Measurements from ENCODE around the gene THRB. TPM values are rescaled to one million over a fixed set of nuclear protein-coding genes. Genes with fewer than 3 reads are reported as not detected.

The THRB gene
- total RNA-seq, 1 donor from 2014 or later, result 32.8 TPM

GRCh38 chr3:24141548-24141947 is 353.1 kb downstream of the THRB start:
- intact Hi-C loops (cut with micrococcal nuclease), result no loop called here
- TF ChIP-seq, protein P1, sequence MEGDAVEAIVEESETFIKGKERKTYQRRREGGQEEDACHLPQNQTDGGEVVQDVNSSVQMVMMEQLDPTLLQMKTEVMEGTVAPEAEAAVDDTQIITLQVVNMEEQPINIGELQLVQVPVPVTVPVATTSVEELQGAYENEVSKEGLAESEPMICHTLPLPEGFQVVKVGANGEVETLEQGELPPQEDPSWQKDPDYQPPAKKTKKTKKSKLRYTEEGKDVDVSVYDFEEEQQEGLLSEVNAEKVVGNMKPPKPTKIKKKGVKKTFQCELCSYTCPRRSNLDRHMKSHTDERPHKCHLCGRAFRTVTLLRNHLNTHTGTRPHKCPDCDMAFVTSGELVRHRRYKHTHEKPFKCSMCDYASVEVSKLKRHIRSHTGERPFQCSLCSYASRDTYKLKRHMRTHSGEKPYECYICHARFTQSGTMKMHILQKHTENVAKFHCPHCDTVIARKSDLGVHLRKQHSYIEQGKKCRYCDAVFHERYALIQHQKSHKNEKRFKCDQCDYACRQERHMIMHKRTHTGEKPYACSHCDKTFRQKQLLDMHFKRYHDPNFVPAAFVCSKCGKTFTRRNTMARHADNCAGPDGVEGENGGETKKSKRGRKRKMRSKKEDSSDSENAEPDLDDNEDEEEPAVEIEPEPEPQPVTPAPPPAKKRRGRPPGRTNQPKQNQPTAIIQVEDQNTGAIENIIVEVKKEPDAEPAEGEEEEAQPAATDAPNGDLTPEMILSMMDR (IDR thresholded peaks at IDR 0.05; ENCODE audit: borderline replicate concordance), result no peak
- no peaks in the 10 kb centered on the region for H3K27me3 ChIP-seq (ENCODE audit: low read depth)
- peaks cover 5% of the 10 kb centered on the region for H3K36me3 ChIP-seq
- no peaks in the 10 kb centered on the region for H3K9me3 ChIP-seq (replicated peaks)
- DNase-seq, result no peak
- H3K4me1 ChIP-seq, result peaks cover 40% of the 10 kb centered on the region
- no peak overlapping the region for H3K27ac ChIP-seq (replicated peaks)
- H3K4me3 ChIP-seq, result no peak overlapping the region

DNA sequence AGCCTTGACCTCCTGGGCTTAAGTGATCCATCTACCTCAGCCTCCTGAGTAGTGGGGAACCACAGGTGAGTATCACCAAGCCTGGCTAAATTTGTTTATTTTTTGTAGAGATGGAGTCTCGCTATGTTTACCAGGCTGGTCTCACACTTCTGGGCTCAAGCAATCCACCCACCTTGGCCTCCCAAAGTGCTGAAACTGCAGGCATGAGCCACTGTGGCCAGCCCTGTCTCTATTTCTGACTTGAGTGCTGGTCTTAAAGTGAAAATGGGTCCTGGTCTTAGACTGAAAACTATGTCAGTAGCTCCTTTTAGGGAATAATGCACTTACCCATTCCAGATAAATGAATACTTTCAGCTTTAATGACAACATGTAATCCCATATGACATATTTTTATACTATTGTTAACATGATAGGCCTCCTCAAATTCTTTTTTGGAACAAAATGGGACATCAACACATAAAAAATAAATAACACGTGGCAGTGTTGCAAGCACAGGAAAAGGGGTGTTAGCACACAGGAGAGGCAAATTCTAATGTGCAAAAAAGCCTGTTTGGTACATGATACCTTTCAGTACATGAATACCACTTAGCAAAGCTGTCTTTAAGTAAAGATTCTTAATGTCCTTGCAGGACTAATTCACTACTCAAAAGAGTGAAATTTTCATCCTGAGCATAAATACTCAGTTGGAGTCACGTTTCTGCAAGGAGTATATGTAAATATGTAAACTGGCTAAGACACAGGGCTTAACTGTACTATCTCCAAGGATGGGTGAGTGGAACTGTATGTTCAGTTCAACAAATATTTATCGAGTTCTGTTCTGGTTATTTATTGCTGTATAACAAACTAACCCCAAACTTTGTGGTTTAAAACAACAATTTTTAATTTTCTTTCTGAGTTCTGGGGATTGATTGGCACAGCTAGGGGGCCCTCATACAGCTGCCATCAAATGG is 354.9 kb downstream of the THRB start:
- intact Hi-C loops (cut with micrococcal nuclease), result no loop called here
- Histone ChIP-seq H3K36me3 (peaks cover 5% of the 10 kb centered on the region), H3K27ac (replicated peaks) (peak overlapping the region; percentile 52), H3K4me3 (no peak overlapping the region), H3K9me3 (replicated peaks) (no peaks in the 10 kb centered on the region), H3K4me1 (peaks cover 31% of the 10 kb centered on the region), H3K27me3 (ENCODE audit: low read depth) (no peaks in the 10 kb centered on the region)
- TF ChIP-seq, protein P1 (IDR thresholded peaks at IDR 0.05; ENCODE audit: borderline replicate concordance), result no peak
- no peak for DNase-seq

DNA sequence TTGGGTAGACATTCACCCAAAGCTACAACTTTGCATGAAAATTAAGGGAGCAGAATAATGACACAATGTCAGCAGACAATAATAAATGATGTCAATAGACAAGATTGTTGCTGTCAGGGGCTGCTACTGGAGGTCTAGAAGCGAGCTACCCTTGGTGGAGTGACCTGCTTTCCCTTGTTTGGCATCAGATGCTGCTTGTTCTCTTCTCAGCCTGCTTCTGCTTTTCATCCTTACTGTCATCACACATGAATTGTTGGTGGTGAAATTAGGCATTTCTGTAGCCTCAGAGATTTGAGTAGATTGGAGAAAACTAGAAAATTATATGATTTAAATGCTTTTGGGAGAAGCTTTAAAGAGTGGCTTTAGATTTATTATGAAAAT is 355.8 kb downstream of the THRB start:
- Histone ChIP-seq H3K4me3 (no peak overlapping the region), H3K36me3 (peaks cover 5% of the 10 kb centered on the region), H3K9me3 (replicated peaks) (no peaks in the 10 kb centered on the region), H3K27me3 (ENCODE audit: low read depth) (no peaks in the 10 kb centered on the region), H3K4me1 (peaks cover 31% of the 10 kb centered on the region), H3K27ac (replicated peaks) (peak overlapping the region; percentile 52)
- no peak for DNase-seq
- TF ChIP-seq, protein P1 (IDR thresholded peaks at IDR 0.05; ENCODE audit: borderline replicate concordance), result no peak
- intact Hi-C loops (cut with micrococcal nuclease), result no loop called here

DNA sequence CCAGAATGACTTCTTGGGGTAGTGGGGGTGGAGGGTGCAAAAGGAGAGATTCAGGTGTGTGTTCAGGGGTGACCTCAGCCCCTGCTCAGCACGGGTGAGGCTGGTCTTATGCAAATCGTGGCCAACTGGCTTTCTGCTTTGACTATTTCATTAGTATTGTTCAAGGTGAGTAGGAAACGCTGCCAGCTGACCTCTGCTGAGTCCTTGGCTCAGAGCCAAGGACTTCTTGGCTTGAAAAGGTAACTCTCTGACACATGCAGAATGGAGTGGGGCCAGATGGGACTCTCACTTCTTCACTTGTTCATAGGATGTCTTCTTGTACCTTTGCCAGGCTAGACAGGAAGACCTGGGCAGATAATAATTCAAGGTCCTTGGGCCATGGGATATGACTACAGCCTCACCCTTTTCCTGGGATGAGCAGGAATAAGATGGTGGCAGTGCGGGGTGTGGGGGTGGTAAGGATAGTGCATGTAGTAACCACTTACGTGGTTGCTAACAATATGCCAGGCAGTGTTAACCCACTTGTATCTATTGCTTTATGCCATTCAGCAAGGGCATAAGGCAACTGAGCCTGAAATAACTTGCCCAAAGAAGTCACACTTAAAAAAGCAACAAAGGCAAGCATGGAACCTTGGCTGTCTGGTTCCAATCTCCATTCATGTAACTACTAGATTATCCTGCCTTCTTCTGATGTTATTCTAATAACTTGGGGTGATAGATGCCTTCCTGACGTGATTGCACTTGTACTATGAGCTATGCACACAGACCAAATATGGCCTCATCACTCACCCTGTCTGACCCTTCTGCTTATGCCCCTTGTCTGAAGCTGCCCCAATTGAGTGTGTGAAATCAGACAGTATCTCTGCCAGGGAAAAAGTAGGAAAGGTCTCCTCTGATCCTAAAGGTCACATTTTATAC is 356.4 kb downstream of the THRB start:
- TF ChIP-seq, protein P1 (IDR thresholded peaks at IDR 0.05; ENCODE audit: borderline replicate concordance), result no peak
- no peaks in the 10 kb centered on the region for H3K9me3 ChIP-seq (replicated peaks)
- intact Hi-C loops (cut with micrococcal nuclease), result no loop called here
- no peak overlapping the region for H3K4me3 ChIP-seq
- H3K27me3 ChIP-seq (ENCODE audit: low read depth), result no peaks in the 10 kb centered on the region
- H3K36me3 ChIP-seq, result peaks cover under 1% of the 10 kb centered on the region
- peak overlapping the region; percentile 52 for H3K27ac ChIP-seq (replicated peaks)
- peaks cover 31% of the 10 kb centered on the region for H3K4me1 ChIP-seq
- no peak for DNase-seq

- Histone ChIP-seq H3K4me1 (peaks cover 31% of the 10 kb centered on the region), H3K27me3 (ENCODE audit: low read depth) (no peaks in the 10 kb centered on the region), H3K27ac (replicated peaks) (no peak overlapping the region), H3K36me3 (no peaks in the 10 kb centered on the region), H3K4me3 (no peak overlapping the region), H3K9me3 (replicated peaks) (no peaks in the 10 kb centered on the region)
- intact Hi-C loops (cut with micrococcal nuclease), result no loop called here
- TF ChIP-seq, protein P1 (IDR thresholded peaks at IDR 0.05; ENCODE audit: borderline replicate concordance), result no peak
- no peak for DNase-seq
Measured at GRCh38 chr3:24137334-24137733, 357.3 kb downstream of the THRB start.
